IMR-90 (cell line): ENCODE measurements around the gene ELSPBP1. TPM values are rescaled to one million over a fixed set of nuclear protein-coding genes. Genes with fewer than 3 reads are reported as not detected.

Source experiments
- ATAC-seq: fragments of 200-7000 bp; cut with Tn5 transposase; 2 replicates; pipeline ENCODE4 v1.9.1; 2020; ENCODE audit warnings: low read depth, mild to moderate bottlenecking, moderate library complexity
- BruUV-seq: library from RNA; stranded (reverse); fragments of 400-500 nt; replicated peaks from 2 replicates; lab custom pipeline; 2021; lab: Mats Ljungman, UMichigan
- CTCF ChIA-PET: fragments of 300-600 bp; formaldehyde crosslinking; extraction: SDS; loops from one replicate; lab custom pipeline; 2021; ENCODE audit warnings: antibody characterized with exemption; lab: Yijun Ruan, JAX
- POLR2A ChIA-PET: fragments of 300-600 bp; sonication (Branson Sonifier 250); formaldehyde crosslinking; loops from one replicate; lab custom pipeline; 2022; ENCODE audit warnings: antibody characterized with exemption; ENCODE audit not compliant: unreplicated experiment; lab: Charles Lee
- DNase-seq: peaks from one replicate; pipeline ENCODE4 v3.0.0; 2013
- H2AFZ ChIP-seq: replicated peaks from 2 replicates; pipeline ENCODE3; 2013; ENCODE audit warnings: low read length, mild to moderate bottlenecking; ENCODE audit not compliant: poor library complexity
- H2AK5ac ChIP-seq: 2 replicates; pipeline ENCODE4 v1.6.1; 2013; ENCODE audit warnings: low read depth, low read length, inconsistent platforms
- H2AK9ac ChIP-seq: replicated peaks from 2 replicates; pipeline ENCODE3; 2013; ENCODE audit warnings: mild to moderate bottlenecking, low read depth, low read length, moderate library complexity; ENCODE audit not compliant: poor library complexity
- H2BK120ac ChIP-seq: 2 replicates; pipeline ENCODE4 v1.6.1; 2013; ENCODE audit warnings: low read depth, low read length, inconsistent platforms
- H2BK15ac ChIP-seq: 3 replicates; pipeline ENCODE4 v1.6.1; 2013; ENCODE audit warnings: low read depth, low read length, inconsistent platforms
- H2BK20ac ChIP-seq: 2 replicates; pipeline ENCODE4 v1.6.1; 2013; ENCODE audit warnings: low read depth, mild to moderate bottlenecking, inconsistent platforms, low read length, moderate library complexity
- H2BK5ac ChIP-seq: 2 replicates; pipeline ENCODE4 v1.6.1; 2013; ENCODE audit warnings: mild to moderate bottlenecking, low read depth, low read length, inconsistent platforms; ENCODE audit not compliant: poor library complexity, severe bottlenecking
- H3K14ac ChIP-seq: replicated peaks from 2 replicates; pipeline ENCODE4 v1.6.1; 2013; ENCODE audit warnings: low read depth, low read length, inconsistent platforms
- H3K18ac ChIP-seq: 2 replicates; pipeline ENCODE4 v1.6.1; 2013; ENCODE audit warnings: low read depth, low read length, control low read depth
- H3K23ac ChIP-seq: 2 replicates; pipeline ENCODE4 v1.6.1; 2013; ENCODE audit warnings: low read depth, low read length, inconsistent platforms
- H3K27ac ChIP-seq: 2 replicates; pipeline ENCODE4 v1.5.1; 2013; ENCODE audit warnings: mild to moderate bottlenecking, control low read depth, low read length; ENCODE audit not compliant: insufficient read depth
- H3K27me3 ChIP-seq: 2 replicates; pipeline ENCODE4 v1.6.1; 2013; ENCODE audit warnings: low read length; ENCODE audit not compliant: control insufficient read depth, insufficient read depth
- H3K36me3 ChIP-seq: 2 replicates; pipeline ENCODE4 v1.6.1; 2013; ENCODE audit warnings: low read length, mixed read lengths; ENCODE audit not compliant: control insufficient read depth, insufficient read depth
- H3K4ac ChIP-seq: 2 replicates; pipeline ENCODE4 v1.6.1; 2013; ENCODE audit warnings: low read depth, low read length, inconsistent platforms
- H3K4me1 ChIP-seq: 2 replicates; pipeline ENCODE4 v1.6.1; 2013; ENCODE audit warnings: low read length, mixed read lengths; ENCODE audit not compliant: control insufficient read depth, insufficient read depth
- H3K4me2 ChIP-seq: 2 replicates; pipeline ENCODE4 v1.6.1; 2013; ENCODE audit warnings: low read depth, mild to moderate bottlenecking, control low read depth, low read length, moderate library complexity
- H3K4me3 ChIP-seq: 2 replicates; pipeline ENCODE4 v1.5.1; 2013; ENCODE audit warnings: low read depth, mild to moderate bottlenecking, control low read depth, low read length, moderate library complexity; ENCODE audit not compliant: insufficient read depth
- H3K56ac ChIP-seq: 2 replicates; pipeline ENCODE4 v1.6.1; 2013; ENCODE audit warnings: low read length, inconsistent platforms; ENCODE audit not compliant: insufficient read depth; ENCODE audit errors: extremely low read depth
- H3K79me1 ChIP-seq, 2 experiments: 2 replicates each; pipeline ENCODE4 v1.6.1; 2013; ENCODE audit warnings: low read length in 2 of 2, inconsistent platforms in 1 of 2, low read depth in 1 of 2
- H3K9ac ChIP-seq: 2 replicates; pipeline ENCODE4 v1.6.1; 2013; ENCODE audit warnings: low read depth, low read length, control low read depth
- H3K9me1 ChIP-seq: 2 replicates; pipeline ENCODE4 v1.6.1; 2013; ENCODE audit warnings: low read length, inconsistent platforms; ENCODE audit not compliant: insufficient read depth
- H3K9me3 ChIP-seq: 2 replicates; pipeline ENCODE4 v1.6.1; 2013; ENCODE audit warnings: low read length; ENCODE audit not compliant: control insufficient read depth, insufficient read depth
- H4K20me1 ChIP-seq: 2 replicates; pipeline ENCODE4 v1.6.1; 2013; ENCODE audit warnings: low read length, inconsistent platforms; ENCODE audit not compliant: insufficient read depth
- H4K5ac ChIP-seq: 2 replicates; pipeline ENCODE4 v1.6.1; 2013; ENCODE audit warnings: mild to moderate bottlenecking, low read depth, low read length, control low read depth
- H4K8ac ChIP-seq, 2 experiments: 2 replicates each; pipeline ENCODE4 v1.6.1; 2013; ENCODE audit warnings: low read depth in 2 of 2, low read length in 2 of 2, control low read depth in 1 of 2, inconsistent platforms in 1 of 2
- H4K91ac ChIP-seq: 2 replicates; pipeline ENCODE4 v1.6.1; 2013; ENCODE audit warnings: low read depth, low read length, inconsistent platforms; ENCODE audit not compliant: insufficient read depth
- ELK1 ChIP-seq: fragments of 150-350 bp; IDR thresholded peaks from 2 replicates; pipeline ENCODE4 v1.6.1; 2016; ENCODE audit warnings: low read depth, mild to moderate bottlenecking, low read length, moderate library complexity, borderline replicate concordance
- FOS ChIP-seq: fragments of 150-350 bp; IDR thresholded peaks from 2 replicates; pipeline ENCODE4 v1.6.1; 2016; ENCODE audit warnings: low read depth, low read length
- MXI1 ChIP-seq: IDR thresholded peaks from 2 replicates; pipeline ENCODE4 v1.6.1; 2012; ENCODE audit warnings: low read depth, mild to moderate bottlenecking, low read length, moderate library complexity, borderline replicate concordance
- RAD21 ChIP-seq: IDR thresholded peaks from 2 replicates; pipeline ENCODE4 v1.6.1; 2012; ENCODE audit warnings: low read length, improper control_type of control experiment
- RCOR1 ChIP-seq: IDR thresholded peaks from 2 replicates; pipeline ENCODE4 v1.6.1; 2012; ENCODE audit warnings: mild to moderate bottlenecking, low read length, improper control_type of control experiment; ENCODE audit not compliant: insufficient replicate concordance
- RFX5 ChIP-seq: IDR thresholded peaks from 2 replicates; pipeline ENCODE4 v1.8.0; 2012; ENCODE audit warnings: low read depth, mild to moderate bottlenecking, low read length, moderate library complexity
- USF2 ChIP-seq: fragments of 150-350 bp; IDR thresholded peaks from 2 replicates; pipeline ENCODE4 v1.6.1; 2017; ENCODE audit warnings: mild to moderate bottlenecking, antibody characterized with exemption, low read length, low read depth
- WGBS, 2 experiments: methylation state at CpG; one replicate each; pipeline versions ENCODE4 v1.1.5 to v1.1.7; 2013; ENCODE audit warnings: missing lambda C conversion rate in 2 of 2; ENCODE audit not compliant: insufficient read length in 1 of 2; ENCODE audit errors: extremely low coverage in 2 of 2; 5-methylcytosine and 5-hydroxymethylcytosine counted together
- dilution Hi-C: fragments of 300-500 bp; cut with HindIII; formaldehyde crosslinking; loops from one replicate; pipeline ENCODE4 v1.14.3; 2018; ENCODE audit warnings: low sequenced_read_pairs; ENCODE audit not compliant: unreplicated experiment
- in situ Hi-C: fragments of 300-500 bp; cut with MboI; formaldehyde crosslinking; loops from 3 replicates; pipeline ENCODE4 v1.14.3; 2019; ENCODE audit warnings: low sequenced_read_pairs, inconsistent platforms, mixed read lengths
- intact Hi-C: fragments of 100-400 bp; cut with micrococcal nuclease; formaldehyde crosslinking; loops from 2 replicates; pipeline ENCODE4 v1.10.0; 2022
- polyA plus RNA-seq, 3 experiments: library from polyadenylated mRNA; depleted of rRNA; stranded (reverse); fragments of >200 nt; gene quantifications; 2 replicates each; pipeline ENCODE4 v1.2.3, GENCODE V29; 2012; ENCODE audit warnings: low replicate concordance in 1 of 3
- total RNA-seq: library from RNA; depleted of rRNA; stranded (reverse); fragments of >200 nt; gene quantifications from 2 replicates; pipeline ENCODE4 v1.2.3, GENCODE V29; 2012

The ELSPBP1 gene
- total and polyA plus RNA-seq, 2 of the 4 experiments (the other 2 are of a cell fraction) = not detected

DNA sequence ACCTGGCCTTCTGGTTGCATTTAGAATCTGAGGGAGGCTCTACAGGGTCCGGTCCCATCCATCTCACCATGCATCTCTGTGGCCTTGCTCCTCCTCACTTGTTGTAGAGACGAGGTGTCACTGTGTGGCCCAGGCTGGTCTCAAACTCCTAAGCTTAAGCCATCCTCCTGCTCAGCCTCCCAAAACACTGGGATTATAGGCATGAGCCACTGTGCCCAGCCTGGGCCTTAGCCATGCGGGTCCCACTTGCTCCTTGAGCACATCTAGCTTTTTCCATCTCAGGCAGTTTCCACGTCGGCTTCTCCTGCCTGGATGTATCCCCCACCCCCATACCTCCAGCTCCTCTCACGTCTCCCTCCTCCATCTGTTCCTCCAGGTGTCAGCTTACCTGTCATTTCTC, 9.8 kb downstream of the ELSPBP1 start:
- Histone ChIP-seq H2AK9ac (no peak overlapping the region), H3K4me1 (no peaks in the 10 kb centered on the region), H2AFZ (no peak overlapping the region), H3K27ac (no peak overlapping the region), H2AK5ac (no peak overlapping the region), H3K27me3 (no peaks in the 10 kb centered on the region), H4K8ac (no peak overlapping the region), H3K4me3 (no peak overlapping the region), H2BK120ac (no peak overlapping the region), H3K9me3 (no peaks in the 10 kb centered on the region), H3K56ac (no peak overlapping the region), H3K18ac (no peak overlapping the region), H3K14ac (no peak overlapping the region), H3K9ac (no peak overlapping the region), H3K79me1 (no peaks in the 10 kb centered on the region), H3K23ac (no peak overlapping the region), H3K9me1 (no peaks in the 10 kb centered on the region), H2BK5ac (no peak overlapping the region), H4K5ac (no peak overlapping the region), H3K4me2 (no peak overlapping the region), H4K20me1 (no peaks in the 10 kb centered on the region), H2BK15ac (no peak overlapping the region), H3K36me3 (no peaks in the 10 kb centered on the region), H3K4ac (no peak overlapping the region), H2BK20ac (no peak overlapping the region), H4K91ac (no peak overlapping the region)
- dilution Hi-C loops = no loop called here
- ChIA-PET CTCF (no interaction called here), POLR2A (no interaction called here)
- in situ Hi-C loops = no loop called here
- intact Hi-C loops = no loop called here
- 25% methylated on average over 4 of the region's 6 CpGs; no CpG with 5 or more reads in 1 of the 2 experiments for WGBS, 2 experiments
- no TSS peak for BruUV-seq
- no peak for ATAC-seq
- DNase-seq = no peak
- no peak for TF ChIP-seq RCOR1
- TF ChIP-seq ELK1 = no peak
- no peak for TF ChIP-seq MXI1
- TF ChIP-seq RAD21 = no peak
- no peak for TF ChIP-seq RFX5
- TF ChIP-seq USF2 = no peak
- TF ChIP-seq FOS = no peak
